ENCODE measurements around the gene TFF3. TPM values are rescaled to one million over a fixed set of nuclear protein-coding genes. Genes with fewer than 3 reads are reported as not detected.

The TFF3 gene
- total and polyA plus RNA-seq, 9 donors, result 1.1 to 17.0 (median 2.9) TPM

DNA sequence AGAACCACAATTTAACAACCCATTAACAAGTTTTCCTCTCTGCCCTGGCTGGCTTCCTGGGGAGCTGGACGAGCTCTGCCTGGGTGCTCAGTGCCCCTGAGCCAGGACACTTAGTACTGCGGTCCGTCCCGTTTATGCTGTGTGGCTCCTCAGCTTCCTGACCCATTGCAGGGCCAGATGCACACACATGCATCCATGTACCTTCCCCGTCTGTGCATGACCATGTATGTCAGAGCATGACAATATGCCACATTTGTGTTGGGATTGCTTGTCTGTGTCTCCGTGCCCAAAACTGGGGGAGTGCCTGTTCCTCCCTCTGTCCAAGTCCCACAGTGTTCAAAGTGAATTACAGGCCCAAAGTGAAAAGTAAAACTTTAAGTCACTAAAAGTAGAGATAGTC, 9.7 kb upstream of the TFF3 start:
- Histone ChIP-seq H3K36me3 (ENCODE audit: control insufficient read depth, insufficient read depth, low read length) (no peaks in the 10 kb centered on the region), H3K4me3 (ENCODE audit: low read length) (no peak overlapping the region), H3K27ac (ENCODE audit: low read length) (no peak overlapping the region), H3K27me3 (ENCODE audit: control insufficient read depth, insufficient read depth, low read length) (peaks cover 2% of the 10 kb centered on the region), H3K9me3 (replicated peaks; ENCODE audit: control insufficient read depth, low read depth, low read length) (no peaks in the 10 kb centered on the region), H3K4me1 (ENCODE audit: control insufficient read depth, insufficient read depth, low read length) (no peaks in the 10 kb centered on the region)
- 83% methylated on average over 5 of the region's 6 CpGs for WGBS (ENCODE audit: insufficient coverage)
- no peak for DNase-seq

DNA sequence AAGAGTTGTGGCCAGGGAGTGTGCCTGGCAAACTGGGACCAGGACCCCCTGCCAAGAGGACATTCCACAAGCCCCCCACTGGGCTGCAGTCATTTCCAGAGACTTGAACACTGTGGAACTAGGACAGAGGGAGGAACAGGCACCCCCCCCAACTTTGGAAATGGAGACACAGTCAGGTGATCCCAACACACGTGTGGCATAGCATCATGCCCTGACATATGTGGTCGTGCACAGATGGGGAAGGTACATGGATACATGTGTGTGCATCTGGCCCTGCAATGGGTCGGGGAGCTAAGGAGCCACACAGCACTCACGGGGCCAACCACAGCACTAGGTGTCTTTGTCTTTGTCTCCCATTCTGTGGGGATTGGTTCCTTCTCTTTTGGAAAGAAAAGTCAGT, 6.6 kb upstream of the TFF3 start:
- Histone ChIP-seq H3K4me3 (ENCODE audit: low read length) (no peak overlapping the region), H3K4me1 (ENCODE audit: control insufficient read depth, insufficient read depth, low read length) (peaks cover 4% of the 10 kb centered on the region), H3K27me3 (ENCODE audit: control insufficient read depth, insufficient read depth, low read length) (peaks cover 3% of the 10 kb centered on the region), H3K36me3 (ENCODE audit: control insufficient read depth, insufficient read depth, low read length) (no peaks in the 10 kb centered on the region), H3K9me3 (replicated peaks; ENCODE audit: control insufficient read depth, low read depth, low read length) (no peaks in the 10 kb centered on the region), H3K27ac (ENCODE audit: low read length) (no peak overlapping the region)
- DNase-seq, result no peak
- WGBS (ENCODE audit: insufficient coverage), result 77% methylated on average over 4 of the region's 4 CpGs

DNA sequence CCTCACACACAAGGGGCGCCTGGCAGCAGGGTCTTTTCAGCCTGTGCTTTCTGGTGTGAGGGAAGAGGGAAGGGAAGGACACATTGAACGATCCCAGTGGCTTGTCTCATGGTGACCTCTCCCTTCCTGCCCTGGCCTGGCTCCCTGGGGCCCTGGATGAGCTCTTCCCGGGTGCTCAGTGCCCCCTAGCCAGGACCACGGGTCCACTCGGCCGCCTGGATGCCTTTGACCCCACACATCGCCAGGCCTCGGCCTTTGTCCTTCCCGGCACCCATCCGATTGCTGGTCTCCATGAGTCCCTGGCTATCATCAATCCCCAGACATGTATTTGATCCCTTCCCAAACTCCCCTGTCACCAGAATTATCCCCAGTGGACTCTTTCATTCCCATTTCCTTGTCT, 6.0 kb upstream of the TFF3 start:
- peaks cover 6% of the 10 kb centered on the region for H3K27me3 ChIP-seq (ENCODE audit: control insufficient read depth, insufficient read depth, low read length)
- DNase-seq, result no peak
- no peaks in the 10 kb centered on the region for H3K9me3 ChIP-seq (replicated peaks; ENCODE audit: control insufficient read depth, low read depth, low read length)
- H3K4me3 ChIP-seq (ENCODE audit: low read length), result no peak overlapping the region
- H3K4me1 ChIP-seq (ENCODE audit: control insufficient read depth, insufficient read depth, low read length), result peaks cover 4% of the 10 kb centered on the region
- H3K36me3 ChIP-seq (ENCODE audit: control insufficient read depth, insufficient read depth, low read length), result no peaks in the 10 kb centered on the region
- 86% methylated on average over 9 of the region's 10 CpGs for WGBS (ENCODE audit: insufficient coverage)
- no peak overlapping the region for H3K27ac ChIP-seq (ENCODE audit: low read length)

DNA sequence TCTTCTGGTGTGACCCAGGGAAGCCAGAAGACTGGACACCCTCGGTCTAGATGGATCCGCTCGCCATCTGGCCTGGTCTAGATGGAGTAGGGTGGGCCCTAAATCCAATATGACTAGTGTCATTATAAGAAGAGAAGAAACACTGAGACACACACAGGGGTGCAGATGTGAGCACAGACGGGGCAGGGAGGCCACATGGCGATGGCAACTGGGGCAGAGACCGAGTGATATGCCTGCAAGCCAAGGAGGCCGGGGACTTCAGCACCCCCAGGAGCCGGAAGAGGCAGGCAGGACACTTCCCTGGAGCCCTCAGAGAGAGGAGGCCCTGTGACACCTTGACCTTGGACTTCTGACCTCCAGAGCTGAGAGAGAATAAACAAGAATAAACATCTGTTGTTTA, 5.6 kb upstream of the TFF3 start:
- Histone ChIP-seq H3K4me1 (ENCODE audit: control insufficient read depth, insufficient read depth, low read length) (peaks cover 4% of the 10 kb centered on the region), H3K27ac (ENCODE audit: low read length) (no peak overlapping the region), H3K9me3 (replicated peaks; ENCODE audit: control insufficient read depth, low read depth, low read length) (no peaks in the 10 kb centered on the region), H3K4me3 (ENCODE audit: low read length) (no peak overlapping the region), H3K36me3 (ENCODE audit: control insufficient read depth, insufficient read depth, low read length) (no peaks in the 10 kb centered on the region), H3K27me3 (ENCODE audit: control insufficient read depth, insufficient read depth, low read length) (peaks cover 6% of the 10 kb centered on the region)
- WGBS (ENCODE audit: insufficient coverage), result 80% methylated on average over 6 of the region's 8 CpGs
- DNase-seq, result no peak

DNA sequence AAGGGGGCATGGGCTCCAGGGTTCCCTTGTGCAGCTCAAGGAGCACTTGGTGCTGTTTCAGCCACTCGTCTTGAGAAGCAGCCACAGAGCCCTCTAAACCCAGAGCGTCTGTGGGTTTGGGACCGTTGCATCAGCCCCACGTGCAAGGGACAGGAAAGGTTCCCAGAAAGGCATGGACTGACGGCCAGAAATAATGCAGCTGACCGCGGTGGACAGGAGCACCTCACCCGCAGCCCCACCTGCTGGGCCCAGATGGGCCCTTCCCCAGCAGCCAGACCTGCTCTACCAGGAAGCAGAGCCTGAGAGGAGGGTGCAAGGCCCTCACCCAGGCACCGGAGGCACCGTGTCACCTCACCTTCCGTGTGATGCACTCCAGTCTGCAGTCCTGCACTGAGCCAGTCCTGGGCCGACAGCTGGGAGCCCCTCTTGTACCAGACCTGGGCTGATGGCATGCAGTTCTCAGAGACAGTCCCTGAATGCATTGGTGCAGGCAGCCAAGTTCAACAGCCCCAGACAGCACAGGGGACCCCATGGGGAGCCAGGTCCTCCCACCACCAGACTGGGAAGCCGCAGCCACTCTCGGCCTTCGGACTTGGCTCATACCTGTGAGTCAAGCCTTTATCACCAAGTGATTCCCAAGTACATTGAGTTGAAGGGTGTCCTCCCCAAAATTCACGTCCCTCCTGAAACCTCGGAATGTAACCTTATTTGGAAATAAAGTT, 4.8 kb upstream of the TFF3 start:
- no peaks in the 10 kb centered on the region for H3K9me3 ChIP-seq (replicated peaks; ENCODE audit: control insufficient read depth, low read depth, low read length)
- H3K27me3 ChIP-seq (ENCODE audit: control insufficient read depth, insufficient read depth, low read length), result peaks cover 6% of the 10 kb centered on the region
- no peaks in the 10 kb centered on the region for H3K36me3 ChIP-seq (ENCODE audit: control insufficient read depth, insufficient read depth, low read length)
- H3K27ac ChIP-seq (ENCODE audit: low read length), result no peak overlapping the region
- no peak for DNase-seq
- no peak overlapping the region for H3K4me3 ChIP-seq (ENCODE audit: low read length)
- WGBS (ENCODE audit: insufficient coverage), result 57% methylated on average over 12 of the region's 17 CpGs
- peaks cover 10% of the 10 kb centered on the region for H3K4me1 ChIP-seq (ENCODE audit: control insufficient read depth, insufficient read depth, low read length)

DNA sequence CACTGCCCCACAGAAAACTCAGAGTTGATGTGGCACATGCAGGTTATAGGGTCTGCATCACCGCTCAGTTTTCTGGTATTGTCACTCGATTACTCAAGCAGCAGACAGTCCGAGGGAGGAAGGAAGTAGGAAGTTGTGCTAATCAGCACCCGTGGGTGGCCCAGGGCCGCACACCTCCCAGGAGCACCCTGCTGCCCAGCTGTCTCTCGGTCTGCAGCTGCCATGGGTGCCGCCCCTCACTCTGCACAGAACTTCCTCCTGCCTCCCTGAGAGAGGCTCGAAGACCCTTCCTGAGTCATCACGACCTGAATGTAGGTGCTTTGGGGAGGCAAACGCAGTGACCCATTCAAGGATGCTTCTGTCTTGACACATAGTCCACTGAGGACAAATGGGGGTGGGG, 4.2 kb upstream of the TFF3 start:
- DNase-seq, result no peak
- H3K27me3 ChIP-seq (ENCODE audit: control insufficient read depth, insufficient read depth, low read length), result peaks cover 6% of the 10 kb centered on the region
- H3K36me3 ChIP-seq (ENCODE audit: control insufficient read depth, insufficient read depth, low read length), result no peaks in the 10 kb centered on the region
- H3K27ac ChIP-seq (ENCODE audit: low read length), result no peak overlapping the region
- H3K4me3 ChIP-seq (ENCODE audit: low read length), result no peak overlapping the region
- H3K9me3 ChIP-seq (replicated peaks; ENCODE audit: control insufficient read depth, low read depth, low read length), result no peaks in the 10 kb centered on the region
- WGBS (ENCODE audit: insufficient coverage), result 73% methylated on average over 6 of the region's 10 CpGs
- peaks cover 10% of the 10 kb centered on the region for H3K4me1 ChIP-seq (ENCODE audit: control insufficient read depth, insufficient read depth, low read length)

DNA sequence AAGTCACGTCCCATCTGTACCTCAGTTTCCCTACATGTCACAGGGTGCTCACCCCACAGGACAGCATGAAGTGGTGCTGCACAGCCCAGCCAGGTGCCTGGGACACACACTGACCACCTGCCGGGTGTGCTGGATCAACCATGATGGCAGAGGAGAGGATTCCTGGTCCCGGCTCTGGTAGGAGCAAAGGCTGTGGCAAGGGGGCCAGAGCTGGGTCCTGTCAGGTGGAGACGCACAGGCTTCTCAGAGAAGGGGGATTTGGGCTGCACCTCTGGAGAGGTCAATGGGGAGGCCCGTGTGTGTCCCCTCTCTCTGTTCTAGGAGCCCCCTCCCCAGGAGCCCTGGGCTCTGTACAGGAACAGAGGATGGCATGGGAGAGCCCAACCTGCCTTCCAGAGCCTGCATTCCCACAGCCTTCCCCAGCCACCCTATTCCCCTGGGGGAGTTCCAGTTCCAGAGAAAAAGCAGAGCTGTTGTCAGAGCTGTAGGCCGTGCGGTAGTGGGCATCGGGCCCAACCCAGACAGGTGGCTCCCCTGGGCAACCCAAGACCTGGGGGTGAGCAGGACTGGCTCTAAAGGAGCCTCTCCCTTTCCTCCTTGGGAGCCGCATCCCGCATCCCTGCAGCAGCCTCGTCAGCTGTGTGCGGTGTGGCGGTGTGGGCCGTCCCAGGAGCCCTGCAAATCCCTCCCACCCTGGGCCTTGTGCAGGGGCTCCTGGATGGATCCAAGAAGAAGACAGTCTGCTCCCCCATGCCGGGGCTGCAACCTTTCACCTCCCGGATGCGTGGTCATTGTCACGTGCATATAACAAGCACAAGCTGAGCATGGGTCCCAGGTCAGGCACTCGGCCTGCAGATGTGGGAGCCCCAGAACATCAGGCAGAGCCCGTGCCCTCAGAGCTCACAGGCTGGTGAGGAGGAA, 2.9 kb upstream of the TFF3 start:
- H3K4me3 ChIP-seq (ENCODE audit: low read length), result no peak overlapping the region
- H3K4me1 ChIP-seq (ENCODE audit: control insufficient read depth, insufficient read depth, low read length), result peaks cover 20% of the 10 kb centered on the region
- H3K36me3 ChIP-seq (ENCODE audit: control insufficient read depth, insufficient read depth, low read length), result no peaks in the 10 kb centered on the region
- peaks cover 6% of the 10 kb centered on the region for H3K27me3 ChIP-seq (ENCODE audit: control insufficient read depth, insufficient read depth, low read length)
- no peak overlapping the region for H3K27ac ChIP-seq (ENCODE audit: low read length)
- H3K9me3 ChIP-seq (replicated peaks; ENCODE audit: control insufficient read depth, low read depth, low read length), result no peaks in the 10 kb centered on the region
- DNase-seq, result no peak
- 66% methylated on average over 14 of the region's 20 CpGs for WGBS (ENCODE audit: insufficient coverage)

DNA sequence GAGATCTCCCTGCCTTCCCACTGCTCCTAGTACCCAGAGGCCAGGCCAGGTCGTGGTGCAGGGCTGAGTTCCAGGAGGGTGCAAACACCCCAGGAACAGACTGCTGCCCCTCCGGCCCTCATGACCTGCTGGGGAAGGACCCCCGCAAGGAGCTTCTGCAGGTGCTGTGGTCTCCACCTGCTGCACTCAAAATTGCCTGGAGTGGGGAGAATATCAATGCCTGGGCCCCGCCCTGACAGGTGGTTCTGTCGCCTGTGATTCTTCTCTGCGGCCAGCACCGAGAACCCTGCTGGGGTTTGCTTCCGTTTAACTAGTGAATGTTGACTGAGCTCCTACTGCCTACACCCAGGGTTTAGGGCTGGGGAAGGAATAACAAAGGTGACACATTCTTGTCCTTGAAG, 2.1 kb upstream of the TFF3 start:
- no peak for DNase-seq
- Histone ChIP-seq H3K36me3 (ENCODE audit: control insufficient read depth, insufficient read depth, low read length) (no peaks in the 10 kb centered on the region), H3K4me1 (ENCODE audit: control insufficient read depth, insufficient read depth, low read length) (peaks cover 26% of the 10 kb centered on the region), H3K9me3 (replicated peaks; ENCODE audit: control insufficient read depth, low read depth, low read length) (no peaks in the 10 kb centered on the region), H3K4me3 (ENCODE audit: low read length) (no peak overlapping the region), H3K27me3 (ENCODE audit: control insufficient read depth, insufficient read depth, low read length) (peaks cover 4% of the 10 kb centered on the region), H3K27ac (ENCODE audit: low read length) (no peak overlapping the region)
- 78% methylated on average over 4 of the region's 8 CpGs for WGBS (ENCODE audit: insufficient coverage)

DNA sequence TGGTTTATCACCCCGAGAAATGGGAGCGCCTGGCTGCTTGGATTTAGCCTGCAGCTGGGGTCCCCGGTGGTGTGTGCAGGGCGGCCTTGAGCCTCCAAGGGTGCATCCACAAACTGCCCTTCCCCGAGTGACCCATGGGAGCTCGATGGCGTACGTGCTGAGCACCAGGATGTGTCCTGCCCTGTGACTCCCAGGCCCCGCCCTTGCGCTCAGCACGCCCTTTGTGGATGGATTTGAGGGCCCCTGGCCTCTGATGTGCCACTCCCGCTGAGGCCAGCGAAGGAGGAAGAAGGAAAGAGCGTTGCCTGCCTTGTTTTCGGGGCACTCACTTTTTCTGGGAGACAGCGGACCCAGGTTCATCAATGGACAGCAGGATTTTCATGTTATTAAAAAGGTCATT, 1.7 kb upstream of the TFF3 start:
- WGBS (ENCODE audit: insufficient coverage), result 88% methylated on average over 16 of the region's 16 CpGs
- Histone ChIP-seq H3K4me3 (ENCODE audit: low read length) (no peak overlapping the region), H3K4me1 (ENCODE audit: control insufficient read depth, insufficient read depth, low read length) (peaks cover 28% of the 10 kb centered on the region), H3K9me3 (replicated peaks; ENCODE audit: control insufficient read depth, low read depth, low read length) (no peaks in the 10 kb centered on the region), H3K36me3 (ENCODE audit: control insufficient read depth, insufficient read depth, low read length) (no peaks in the 10 kb centered on the region), H3K27me3 (ENCODE audit: control insufficient read depth, insufficient read depth, low read length) (peaks cover 4% of the 10 kb centered on the region), H3K27ac (ENCODE audit: low read length) (no peak overlapping the region)
- DNase-seq, result no peak

DNA sequence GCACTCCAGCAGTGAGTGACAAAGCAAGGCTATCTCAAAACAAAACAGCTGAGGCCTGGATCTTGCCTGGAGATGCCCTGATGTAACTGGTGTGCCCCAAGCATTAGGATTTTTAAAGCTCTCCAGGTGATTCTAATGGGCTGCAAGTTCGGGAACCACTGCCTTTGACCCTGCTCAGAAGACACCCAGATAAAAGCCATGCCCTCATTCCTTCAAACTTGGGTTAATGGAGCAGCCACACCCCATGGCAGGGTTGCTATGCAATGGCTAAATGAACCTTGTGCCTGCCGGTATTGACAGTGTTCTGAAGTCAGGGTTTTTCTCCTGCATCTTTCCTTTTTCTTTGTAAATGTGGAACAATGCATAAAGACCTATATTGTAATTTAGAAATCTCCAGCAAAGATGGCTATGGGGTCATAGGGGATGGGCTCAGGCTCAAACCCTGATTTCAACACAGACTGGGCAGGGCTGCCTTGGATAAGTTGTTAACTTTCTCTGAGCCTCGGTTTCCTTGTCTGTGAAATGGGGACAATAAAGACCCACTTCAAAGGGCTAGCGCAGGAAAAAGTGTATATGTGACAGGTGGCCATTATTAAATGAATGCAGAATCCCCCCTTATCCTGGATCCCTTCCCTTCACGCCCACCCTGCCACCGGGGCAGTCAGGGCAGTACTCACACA, 453 bp downstream of the TFF3 start:
- Histone ChIP-seq H3K27ac (ENCODE audit: low read length) (no peak overlapping the region), H3K9me3 (replicated peaks; ENCODE audit: control insufficient read depth, low read depth, low read length) (no peaks in the 10 kb centered on the region), H3K4me1 (ENCODE audit: control insufficient read depth, insufficient read depth, low read length) (peaks cover 47% of the 10 kb centered on the region), H3K27me3 (ENCODE audit: control insufficient read depth, insufficient read depth, low read length) (peaks cover 7% of the 10 kb centered on the region), H3K4me3 (ENCODE audit: low read length) (no peak overlapping the region), H3K36me3 (ENCODE audit: control insufficient read depth, insufficient read depth, low read length) (no peaks in the 10 kb centered on the region)
- WGBS (ENCODE audit: insufficient coverage), result 65% methylated on average over 3 of the region's 6 CpGs
- no peak for DNase-seq

Data from muscle of leg (tissue), 11 donors.